GM23338 (cell line): ENCODE measurements around the gene HCN2. TPM values are rescaled to one million over a fixed set of nuclear protein-coding genes. Genes with fewer than 3 reads are reported as not detected.

ENCODE experiments used
- ATAC-seq: fragments of 200-7000 bp; cut with Tn5 transposase; 3 replicates; pipeline ENCODE4 v1.9.1; 2020
- DNase-seq: peaks from one replicate; pipeline ENCODE4 v3.0.0-alpha.2; 2015; ENCODE audit warnings: low spot score
- H2AFZ ChIP-seq: fragments of 200-600 bp; sonication (generic); 2 replicates; pipeline ENCODE4 v1.8.0; 2016; ENCODE audit warnings: antibody characterized with exemption, mild to moderate bottlenecking, moderate library complexity
- H3F3A ChIP-seq: fragments of 200-600 bp; sonication (generic); replicated peaks from 2 replicates; pipeline ENCODE4 v1.8.0; 2017; ENCODE audit warnings: antibody characterized with exemption, mixed run types, low read depth
- H3K27ac ChIP-seq: fragments of 200-600 bp; sonication (generic); 2 replicates; pipeline ENCODE4 v1.6.1; 2016; ENCODE audit warnings: low read depth
- H3K27me3 ChIP-seq: fragments of 200-600 bp; sonication (generic); 2 replicates; pipeline ENCODE4 v1.8.0; 2016; ENCODE audit warnings: mild to moderate bottlenecking, mixed run types, moderate library complexity; ENCODE audit not compliant: insufficient read depth
- H3K36me3 ChIP-seq: fragments of 200-600 bp; sonication (generic); 2 replicates; pipeline ENCODE4 v1.8.0; 2016; ENCODE audit warnings: mild to moderate bottlenecking; ENCODE audit not compliant: insufficient read depth
- H3K4me1 ChIP-seq: fragments of 200-600 bp; sonication (generic); 2 replicates; pipeline ENCODE4 v1.8.0; 2016; ENCODE audit warnings: mild to moderate bottlenecking, moderate library complexity; ENCODE audit not compliant: insufficient read depth
- H3K4me2 ChIP-seq: fragments of 200-600 bp; sonication (generic); 2 replicates; pipeline ENCODE4 v1.7.1; 2017; ENCODE audit warnings: mixed run types
- H3K4me3 ChIP-seq: fragments of 200-600 bp; sonication (generic); 2 replicates; pipeline ENCODE4 v1.6.1; 2016; ENCODE audit warnings: mixed run types
- H3K79me2 ChIP-seq: fragments of 200-600 bp; sonication (generic); replicated peaks from 2 replicates; pipeline ENCODE4 v1.8.0; 2017; ENCODE audit warnings: mild to moderate bottlenecking; ENCODE audit not compliant: insufficient read depth
- H3K9me2 ChIP-seq: fragments of 200-600 bp; sonication (generic); 2 replicates; pipeline ENCODE4 v1.8.0; 2017; ENCODE audit not compliant: insufficient read depth
- H4K20me1 ChIP-seq: fragments of 200-600 bp; sonication (generic); replicated peaks from 2 replicates; pipeline ENCODE4 v1.8.0; 2017; ENCODE audit warnings: mild to moderate bottlenecking; ENCODE audit not compliant: insufficient read depth
- H3K27ac Mint-ChIP-seq: 2 replicates; pipeline ENCODE4 v1.8.0; 2020; ENCODE audit warnings: inconsistent platforms, mild to moderate bottlenecking, moderate library complexity, mixed read lengths
- H3K27me3 Mint-ChIP-seq: 3 replicates; pipeline ENCODE4 v1.8.0; 2022; ENCODE audit warnings: low read depth, mild to moderate bottlenecking, moderate library complexity, mixed read lengths, inconsistent platforms; ENCODE audit not compliant: insufficient read depth, poor library complexity
- H3K36me3 Mint-ChIP-seq: 3 replicates; pipeline ENCODE4 v1.8.0; 2021; ENCODE audit warnings: low read depth, mild to moderate bottlenecking, inconsistent platforms, moderate library complexity, mixed read lengths
- H3K4me1 Mint-ChIP-seq: 3 replicates; pipeline ENCODE4 v1.8.0; 2020; ENCODE audit warnings: mild to moderate bottlenecking, inconsistent platforms, mixed read lengths
- H3K4me3 Mint-ChIP-seq: 3 replicates; pipeline ENCODE4 v1.8.0; 2021; ENCODE audit warnings: moderate library complexity, mild to moderate bottlenecking, inconsistent platforms, mixed read lengths
- H3K9me3 Mint-ChIP-seq: 3 replicates; pipeline ENCODE4 v1.8.0; 2020; ENCODE audit warnings: moderate library complexity, mild to moderate bottlenecking, inconsistent platforms, mixed read lengths
- STAT1 ChIP-seq: IDR thresholded peaks from one replicate; pipeline ENCODE4 v1.6.1; 2016; ENCODE audit warnings: antibody characterized with exemption; ENCODE audit not compliant: unreplicated experiment
- ZNF331 ChIP-seq: fragments of 250-450 bp; sonication (Bioruptor Pico); IDR thresholded peaks from 2 replicates; pipeline ENCODE4 v1.5.0; 2020; ENCODE audit warnings: low read depth, mild to moderate bottlenecking, moderate library complexity
- polyA plus RNA-seq: library from polyadenylated mRNA; unstranded; fragments of >200 nt; fragmentation: Nextera tagmentation; extraction: Ambion mirVana; gene quantifications from 2 replicates; pipeline ENCODE4 v1.2.1, GENCODE V29; 2016
- total RNA-seq: library from RNA; depleted of rRNA; stranded (reverse); fragments of >200 nt; shearing (Covaris generic); gene quantifications from 2 replicates; pipeline ENCODE4 v1.2.3, GENCODE V29; 2014
- TF ChIP-seq, protein P1 (sequence below): IDR thresholded peaks from 2 replicates; pipeline ENCODE4 v1.6.1; 2016; ENCODE audit warnings: antibody characterized with exemption
- TF ChIP-seq, protein P2 (sequence below), 2 experiments: fragments of 200-600 bp in 1 of 2; sonication (generic) in 1 of 2; conservative IDR thresholded peaks; 2 replicates each; pipeline versions ENCODE4 v1.5.1 to v1.6.1; 2016 to 2017; ENCODE audit warnings: antibody characterized with exemption in 2 of 2, low read depth in 2 of 2, mild to moderate bottlenecking in 2 of 2, moderate library complexity in 1 of 2

Gene HCN2
- total and polyA plus RNA-seq, 2 experiments from 2014 or later: 0.06 to 2.9 TPM

DNA sequence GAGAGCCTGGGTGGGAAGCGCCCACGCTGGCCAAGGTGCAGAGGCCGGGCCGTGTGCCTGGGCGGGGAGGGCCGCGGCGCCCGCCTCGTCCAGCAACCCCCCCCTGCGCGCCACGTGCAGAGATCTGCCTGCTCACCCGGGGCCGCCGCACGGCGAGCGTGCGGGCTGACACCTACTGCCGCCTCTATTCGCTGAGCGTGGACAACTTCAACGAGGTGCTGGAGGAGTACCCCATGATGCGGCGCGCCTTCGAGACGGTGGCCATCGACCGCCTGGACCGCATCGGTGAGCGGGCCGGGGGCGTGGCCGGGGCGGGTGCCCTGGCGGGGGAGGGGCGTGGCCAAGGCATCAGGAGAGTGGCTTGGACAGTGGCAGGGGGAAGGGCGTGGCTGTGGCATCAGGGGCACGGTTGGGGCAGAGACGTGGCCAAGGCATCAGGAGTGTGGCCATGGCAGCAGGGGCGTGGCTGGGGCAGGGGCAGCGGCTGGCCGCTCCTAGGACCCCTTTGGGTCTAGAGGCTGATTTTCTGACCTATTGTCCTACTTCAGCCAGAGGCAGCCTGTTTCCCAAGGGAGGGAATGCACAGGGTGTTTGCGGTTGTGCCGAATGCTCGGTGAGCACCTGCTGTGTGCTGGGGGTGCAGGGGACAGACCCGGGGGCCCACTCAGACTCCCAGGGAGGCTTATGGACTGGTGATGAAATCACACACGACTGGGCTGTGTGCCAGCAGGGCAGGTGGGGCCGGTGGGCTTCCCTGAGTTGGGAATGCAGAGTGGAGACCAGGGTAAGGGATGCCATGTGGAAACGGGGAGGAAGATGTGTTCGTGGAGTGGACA, 24.3 kb downstream of the HCN2 start:
- ATAC-seq (no peak), DNase-seq (no peak)
- H3K27ac Mint-ChIP-seq: no peak overlapping the region
- TF ChIP-seq ZNF331 (CRISPR knock-in tag): no peak
- no peak for TF ChIP-seq STAT1
- TF ChIP-seq, protein P1, sequence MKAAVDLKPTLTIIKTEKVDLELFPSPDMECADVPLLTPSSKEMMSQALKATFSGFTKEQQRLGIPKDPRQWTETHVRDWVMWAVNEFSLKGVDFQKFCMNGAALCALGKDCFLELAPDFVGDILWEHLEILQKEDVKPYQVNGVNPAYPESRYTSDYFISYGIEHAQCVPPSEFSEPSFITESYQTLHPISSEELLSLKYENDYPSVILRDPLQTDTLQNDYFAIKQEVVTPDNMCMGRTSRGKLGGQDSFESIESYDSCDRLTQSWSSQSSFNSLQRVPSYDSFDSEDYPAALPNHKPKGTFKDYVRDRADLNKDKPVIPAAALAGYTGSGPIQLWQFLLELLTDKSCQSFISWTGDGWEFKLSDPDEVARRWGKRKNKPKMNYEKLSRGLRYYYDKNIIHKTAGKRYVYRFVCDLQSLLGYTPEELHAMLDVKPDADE: no peak
- TF ChIP-seq, protein P2, sequence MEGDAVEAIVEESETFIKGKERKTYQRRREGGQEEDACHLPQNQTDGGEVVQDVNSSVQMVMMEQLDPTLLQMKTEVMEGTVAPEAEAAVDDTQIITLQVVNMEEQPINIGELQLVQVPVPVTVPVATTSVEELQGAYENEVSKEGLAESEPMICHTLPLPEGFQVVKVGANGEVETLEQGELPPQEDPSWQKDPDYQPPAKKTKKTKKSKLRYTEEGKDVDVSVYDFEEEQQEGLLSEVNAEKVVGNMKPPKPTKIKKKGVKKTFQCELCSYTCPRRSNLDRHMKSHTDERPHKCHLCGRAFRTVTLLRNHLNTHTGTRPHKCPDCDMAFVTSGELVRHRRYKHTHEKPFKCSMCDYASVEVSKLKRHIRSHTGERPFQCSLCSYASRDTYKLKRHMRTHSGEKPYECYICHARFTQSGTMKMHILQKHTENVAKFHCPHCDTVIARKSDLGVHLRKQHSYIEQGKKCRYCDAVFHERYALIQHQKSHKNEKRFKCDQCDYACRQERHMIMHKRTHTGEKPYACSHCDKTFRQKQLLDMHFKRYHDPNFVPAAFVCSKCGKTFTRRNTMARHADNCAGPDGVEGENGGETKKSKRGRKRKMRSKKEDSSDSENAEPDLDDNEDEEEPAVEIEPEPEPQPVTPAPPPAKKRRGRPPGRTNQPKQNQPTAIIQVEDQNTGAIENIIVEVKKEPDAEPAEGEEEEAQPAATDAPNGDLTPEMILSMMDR (conservative IDR thresholded peaks at IDR 0.05; ENCODE audit: low read depth in 2 of 2): no peak
- H3K36me3 ChIP-seq: no peaks in the 10 kb centered on the region
- no peaks in the 10 kb centered on the region for H3K9me2 ChIP-seq
- peaks cover 6% of the 10 kb centered on the region for H3K4me1 Mint-ChIP-seq
- no peak overlapping the region for H3K27ac ChIP-seq
- no peaks in the 10 kb centered on the region for H3K79me2 ChIP-seq
- no peaks in the 10 kb centered on the region for H3K4me1 ChIP-seq
- H3K4me3 Mint-ChIP-seq: no peak overlapping the region; the same call in 2 of the 3 replicates
- H3K27me3 Mint-ChIP-seq: peaks cover 17% of the 10 kb centered on the region
- H2AFZ ChIP-seq: no peak overlapping the region
- H3K4me3 ChIP-seq: no peak overlapping the region
- H3K9me3 Mint-ChIP-seq: no peaks in the 10 kb centered on the region
- peaks cover 20% of the 10 kb centered on the region for H3K36me3 Mint-ChIP-seq
- H4K20me1 ChIP-seq: peaks cover 4% of the 10 kb centered on the region
- H3K27me3 ChIP-seq: no peaks in the 10 kb centered on the region
- H3K4me2 ChIP-seq: no peak overlapping the region
- no peaks in the 10 kb centered on the region for H3F3A ChIP-seq

DNA sequence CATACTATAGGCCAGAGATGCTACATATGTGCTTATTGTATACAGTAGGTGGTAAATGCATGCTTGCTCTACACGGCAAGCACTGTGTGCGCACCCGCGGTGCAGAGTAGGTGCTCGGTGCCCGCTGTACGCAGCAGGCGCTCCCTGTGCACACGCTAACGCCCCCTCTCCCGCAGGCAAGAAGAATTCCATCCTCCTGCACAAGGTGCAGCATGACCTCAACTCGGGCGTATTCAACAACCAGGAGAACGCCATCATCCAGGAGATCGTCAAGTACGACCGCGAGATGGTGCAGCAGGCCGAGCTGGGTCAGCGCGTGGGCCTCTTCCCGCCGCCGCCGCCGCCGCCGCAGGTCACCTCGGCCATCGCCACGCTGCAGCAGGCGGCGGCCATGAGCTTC, 25.9 kb downstream of the HCN2 start:
- Mint-ChIP-seq H3K36me3 (peaks cover 31% of the 10 kb centered on the region), H3K9me3 (no peaks in the 10 kb centered on the region), H3K4me1 (peaks cover 6% of the 10 kb centered on the region), H3K27me3 (peaks cover 17% of the 10 kb centered on the region), H3K4me3 (peak overlapping the region; percentile 72), H3K27ac (no peak overlapping the region)
- Histone ChIP-seq H3F3A (no peaks in the 10 kb centered on the region), H3K79me2 (no peaks in the 10 kb centered on the region), H3K36me3 (no peaks in the 10 kb centered on the region), H3K4me3 (peak overlapping the region; percentile 41; the same call in 1 of the 2 replicates), H3K9me2 (no peaks in the 10 kb centered on the region), H3K27me3 (no peaks in the 10 kb centered on the region), H3K4me1 (no peaks in the 10 kb centered on the region), H4K20me1 (peaks cover 4% of the 10 kb centered on the region), H2AFZ (no peak overlapping the region), H3K27ac (no peak overlapping the region), H3K4me2 (peak overlapping the region; percentile 68; the same call in 1 of the 2 replicates)
- no peak for TF ChIP-seq ZNF331 (CRISPR knock-in tag)
- TF ChIP-seq, protein P2 (conservative IDR thresholded peaks at IDR 0.05; ENCODE audit: low read depth in 2 of 2): 0 out of 4 replicates have a peak, but pooled peaks of 1 of the 2 experiments have one; percentile 6
- peak; percentile 65 for DNase-seq
- ATAC-seq: peak; percentile 21
